ENCODE results near the gene DPP6. TPM values are rescaled to one million over a fixed set of nuclear protein-coding genes. Genes with fewer than 3 reads are reported as not detected.
"Not testable (repeated sequence)": the region's sequence is repeated elsewhere in the genome, so short reads cannot be mapped to it uniquely, and the experiment has no call there.

The DPP6 gene
- total RNA-seq, 3 donors from 2014 or later = 0.59 to 0.98 TPM; not detected in 1

DNA sequence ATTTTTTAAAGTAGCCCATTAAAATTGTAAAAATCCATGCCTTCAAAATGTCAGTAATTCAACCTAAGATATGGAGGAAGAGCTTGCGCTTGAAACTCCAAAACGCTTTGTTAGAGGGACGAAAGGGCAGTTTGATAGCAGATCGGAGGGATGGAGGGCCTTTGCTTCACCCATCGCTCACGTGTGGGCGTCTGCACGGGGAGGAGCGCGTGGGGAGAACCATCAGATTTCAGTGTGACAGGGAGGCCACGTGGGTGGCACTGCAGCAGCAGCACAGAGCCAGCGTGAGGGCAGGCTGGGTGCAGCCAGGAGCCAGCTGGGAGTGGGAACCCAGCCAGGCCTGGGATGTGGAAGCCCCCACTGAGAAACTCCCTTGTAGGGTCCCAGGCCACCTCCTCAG is 625.3 kb downstream of the DPP6 start:
- Histone ChIP-seq H3K36me3 (no peaks in the 10 kb centered on the region), H3K9me3 (no peaks in the 10 kb centered on the region), H3K27me3 (no peaks in the 10 kb centered on the region), H3K4me1 (no peaks in the 10 kb centered on the region), H3K4me3 (no peak overlapping the region), H3K27ac (no peak overlapping the region)
- TF ChIP-seq POLR2A (IDR thresholded peaks at IDR 0.05) (no peak), POLR2AphosphoS5 (IDR thresholded peaks at IDR 0.05) (no peak)
- TF ChIP-seq, protein P1, sequence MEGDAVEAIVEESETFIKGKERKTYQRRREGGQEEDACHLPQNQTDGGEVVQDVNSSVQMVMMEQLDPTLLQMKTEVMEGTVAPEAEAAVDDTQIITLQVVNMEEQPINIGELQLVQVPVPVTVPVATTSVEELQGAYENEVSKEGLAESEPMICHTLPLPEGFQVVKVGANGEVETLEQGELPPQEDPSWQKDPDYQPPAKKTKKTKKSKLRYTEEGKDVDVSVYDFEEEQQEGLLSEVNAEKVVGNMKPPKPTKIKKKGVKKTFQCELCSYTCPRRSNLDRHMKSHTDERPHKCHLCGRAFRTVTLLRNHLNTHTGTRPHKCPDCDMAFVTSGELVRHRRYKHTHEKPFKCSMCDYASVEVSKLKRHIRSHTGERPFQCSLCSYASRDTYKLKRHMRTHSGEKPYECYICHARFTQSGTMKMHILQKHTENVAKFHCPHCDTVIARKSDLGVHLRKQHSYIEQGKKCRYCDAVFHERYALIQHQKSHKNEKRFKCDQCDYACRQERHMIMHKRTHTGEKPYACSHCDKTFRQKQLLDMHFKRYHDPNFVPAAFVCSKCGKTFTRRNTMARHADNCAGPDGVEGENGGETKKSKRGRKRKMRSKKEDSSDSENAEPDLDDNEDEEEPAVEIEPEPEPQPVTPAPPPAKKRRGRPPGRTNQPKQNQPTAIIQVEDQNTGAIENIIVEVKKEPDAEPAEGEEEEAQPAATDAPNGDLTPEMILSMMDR (IDR thresholded peaks at IDR 0.05) = no peak
- intact Hi-C loops (cut with DNase I; ENCODE audit: low total_unique reads) = no loop called here
- DNase-seq (ENCODE audit: low spot score in 2 of 2) = no peak

DNA sequence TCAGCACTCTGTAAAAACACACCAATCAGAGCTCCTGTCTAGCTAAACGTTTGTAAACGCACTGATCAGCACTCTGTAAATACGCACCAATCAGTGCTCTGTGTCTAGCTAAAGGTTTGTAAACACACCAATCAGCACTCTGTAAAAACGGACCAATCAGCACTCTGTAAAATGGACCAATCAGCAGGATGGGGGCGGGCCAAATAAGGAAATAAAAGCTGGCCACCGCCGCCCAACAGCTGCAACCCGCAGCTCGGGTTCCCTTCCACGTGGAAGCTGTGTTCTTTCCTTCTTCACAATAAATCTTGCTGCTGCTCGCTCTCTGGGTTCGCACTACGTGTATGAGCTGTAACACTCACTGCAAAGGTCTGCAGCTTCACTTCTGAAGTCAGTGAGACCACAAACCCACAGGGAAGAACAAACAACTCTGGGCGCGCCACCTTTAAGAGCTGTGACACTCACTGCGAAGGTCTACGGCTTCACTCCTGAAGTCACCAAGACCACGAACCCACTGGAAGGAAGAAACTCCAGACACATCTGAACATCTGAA is 625.9 kb downstream of the DPP6 start:
- H3K27ac ChIP-seq; H3K27me3 ChIP-seq; H3K36me3 ChIP-seq; intact Hi-C loops (cut with DNase I; ENCODE audit: low total_unique reads); H3K9me3 ChIP-seq; H3K4me3 ChIP-seq; H3K4me1 ChIP-seq; DNase-seq (ENCODE audit: low spot score in 2 of 2): not testable (repeated sequence)

DNA sequence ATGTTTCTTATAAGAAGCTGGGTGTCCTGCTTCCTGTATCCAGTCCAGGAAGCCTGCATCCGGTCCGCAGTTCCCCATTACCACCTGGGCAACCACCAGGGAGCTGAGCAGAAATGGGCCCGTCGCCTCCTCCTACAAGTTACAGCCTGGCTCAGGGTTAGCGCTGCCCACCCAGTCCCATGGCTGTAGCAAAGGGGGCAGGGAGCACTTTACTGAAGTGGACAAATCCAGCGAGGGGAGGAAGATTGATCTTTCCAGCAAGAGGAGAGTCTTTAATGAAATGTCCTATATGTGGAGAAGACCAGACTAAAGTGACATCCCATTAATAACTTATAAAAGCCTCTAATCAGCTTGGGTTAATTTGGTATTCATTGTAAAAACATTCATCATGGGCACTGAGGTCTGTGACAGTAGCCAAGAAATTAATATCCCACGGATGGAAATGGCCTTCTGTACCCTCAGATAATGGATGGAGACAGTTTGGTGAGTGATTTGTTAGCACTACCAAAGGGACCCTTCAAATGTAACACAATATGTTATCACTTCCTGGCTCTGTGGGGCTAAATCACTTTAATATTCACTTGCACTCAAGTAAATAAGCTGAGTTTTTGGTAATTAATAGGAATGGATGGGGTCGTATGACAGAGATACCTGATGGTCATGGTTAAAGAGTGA is 627.3 kb downstream of the DPP6 start:
- no peak for DNase-seq (ENCODE audit: low spot score in 2 of 2)
- Histone ChIP-seq H3K27ac (no peak overlapping the region), H3K36me3 (no peaks in the 10 kb centered on the region), H3K4me3 (no peak overlapping the region), H3K4me1 (no peaks in the 10 kb centered on the region), H3K9me3 (no peaks in the 10 kb centered on the region), H3K27me3 (no peaks in the 10 kb centered on the region)
- intact Hi-C loops (cut with DNase I; ENCODE audit: low total_unique reads) = no loop called here
- TF ChIP-seq POLR2A (IDR thresholded peaks at IDR 0.05) = no peak
- no peak for TF ChIP-seq POLR2AphosphoS5 (IDR thresholded peaks at IDR 0.05)
- TF ChIP-seq, protein P1 (IDR thresholded peaks at IDR 0.05) = no peak

DNA sequence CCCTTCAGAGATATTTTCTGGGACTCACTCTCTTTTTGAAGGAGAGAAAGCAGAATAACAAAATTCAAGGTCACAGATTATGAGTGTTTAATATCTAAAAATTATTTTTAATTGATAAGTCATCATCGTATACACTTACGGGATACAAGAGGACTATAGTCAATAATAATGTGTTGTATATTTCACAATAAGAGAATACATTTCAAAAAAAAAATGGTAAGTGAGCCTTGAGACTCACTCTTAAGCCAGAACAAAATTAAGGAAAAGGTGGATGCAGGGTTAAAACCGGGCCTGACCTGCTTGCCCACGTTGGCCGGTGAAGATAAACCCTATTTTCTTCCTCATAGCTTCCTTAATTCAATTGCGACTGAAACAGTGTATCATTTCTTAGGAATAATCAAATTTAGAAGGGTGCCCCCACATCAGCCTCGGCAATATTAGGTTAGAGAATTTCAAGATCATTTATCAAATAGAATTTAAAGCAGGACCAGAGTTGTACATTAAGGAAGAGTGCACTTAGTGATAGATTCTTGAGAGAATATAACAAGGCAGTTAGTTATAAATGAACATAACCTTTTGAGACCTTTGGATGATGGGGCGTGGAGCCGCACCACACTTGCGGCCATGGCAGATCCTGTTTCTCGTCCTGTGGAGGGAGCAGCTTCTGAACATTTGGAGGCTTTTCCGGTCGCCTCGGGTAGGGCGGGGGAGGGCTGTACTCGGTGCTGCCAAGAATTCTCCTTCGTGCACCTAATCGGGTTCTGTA is 628.9 kb downstream of the DPP6 start:
- intact Hi-C loops (cut with DNase I; ENCODE audit: low total_unique reads) = no loop called here
- no peaks in the 10 kb centered on the region for H3K9me3 ChIP-seq
- H3K4me1 ChIP-seq = no peaks in the 10 kb centered on the region
- H3K27ac ChIP-seq = no peak overlapping the region
- H3K4me3 ChIP-seq = no peak overlapping the region
- H3K27me3 ChIP-seq = no peaks in the 10 kb centered on the region
- no peaks in the 10 kb centered on the region for H3K36me3 ChIP-seq
- no peak for DNase-seq (ENCODE audit: low spot score in 2 of 2)
- TF ChIP-seq, protein P1 (IDR thresholded peaks at IDR 0.05) = no peak
- no peak for TF ChIP-seq POLR2AphosphoS5 (IDR thresholded peaks at IDR 0.05)
- no peak for TF ChIP-seq POLR2A (IDR thresholded peaks at IDR 0.05)

DNA sequence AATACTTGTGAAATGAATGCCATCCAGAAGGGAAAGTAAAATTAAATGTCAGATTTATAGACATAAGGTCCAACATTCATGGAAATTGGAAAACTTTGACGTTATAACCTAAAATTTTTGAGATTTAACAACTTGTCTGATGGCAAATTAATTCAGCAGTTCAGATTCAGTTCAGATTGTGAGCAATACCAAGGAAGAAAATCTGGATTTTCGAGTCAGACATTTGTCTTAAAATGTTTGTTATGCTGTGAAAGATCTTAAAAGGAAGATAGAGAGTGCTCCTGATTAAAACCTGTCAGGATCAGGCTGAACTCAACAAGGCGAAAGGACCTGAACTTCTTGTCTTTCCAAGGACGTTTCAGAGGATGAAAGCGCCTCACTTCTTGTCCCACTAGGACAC is 629.8 kb downstream of the DPP6 start:
- Histone ChIP-seq H3K36me3 (no peaks in the 10 kb centered on the region), H3K4me3 (no peak overlapping the region), H3K27me3 (no peaks in the 10 kb centered on the region), H3K4me1 (no peaks in the 10 kb centered on the region), H3K27ac (no peak overlapping the region), H3K9me3 (no peaks in the 10 kb centered on the region)
- TF ChIP-seq POLR2A (IDR thresholded peaks at IDR 0.05) (no peak), POLR2AphosphoS5 (IDR thresholded peaks at IDR 0.05) (no peak)
- TF ChIP-seq, protein P1 (IDR thresholded peaks at IDR 0.05) = no peak
- no peak for DNase-seq (ENCODE audit: low spot score in 2 of 2)
- intact Hi-C loops (cut with DNase I; ENCODE audit: low total_unique reads) = no loop called here
